ENCODE measurements around the gene PAK1IP1. TPM values are rescaled to one million over a fixed set of nuclear protein-coding genes. Genes with fewer than 3 reads are reported as not detected.

PAK1IP1 gene
- total RNA-seq, 1 donor from 2014 or later: 30.8 TPM

- Histone ChIP-seq H3K4me3 (ENCODE audit: low read depth, low read length) (no peak overlapping the region), H3K27me3 (ENCODE audit: control insufficient read depth, insufficient read depth, low read length) (no peaks in the 10 kb centered on the region), H3K36me3 (ENCODE audit: control insufficient read depth, insufficient read depth, low read length) (no peaks in the 10 kb centered on the region)
- DNase-seq (ENCODE audit: low read depth): no peak
- TF ChIP-seq CTCF (IDR thresholded peaks at IDR 0.05; ENCODE audit: insufficient read depth, low read length, poor library complexity, severe bottlenecking): no peak
Measured at GRCh38 chr6:10681795-10682194, 13.0 kb upstream of the PAK1IP1 start.

DNA sequence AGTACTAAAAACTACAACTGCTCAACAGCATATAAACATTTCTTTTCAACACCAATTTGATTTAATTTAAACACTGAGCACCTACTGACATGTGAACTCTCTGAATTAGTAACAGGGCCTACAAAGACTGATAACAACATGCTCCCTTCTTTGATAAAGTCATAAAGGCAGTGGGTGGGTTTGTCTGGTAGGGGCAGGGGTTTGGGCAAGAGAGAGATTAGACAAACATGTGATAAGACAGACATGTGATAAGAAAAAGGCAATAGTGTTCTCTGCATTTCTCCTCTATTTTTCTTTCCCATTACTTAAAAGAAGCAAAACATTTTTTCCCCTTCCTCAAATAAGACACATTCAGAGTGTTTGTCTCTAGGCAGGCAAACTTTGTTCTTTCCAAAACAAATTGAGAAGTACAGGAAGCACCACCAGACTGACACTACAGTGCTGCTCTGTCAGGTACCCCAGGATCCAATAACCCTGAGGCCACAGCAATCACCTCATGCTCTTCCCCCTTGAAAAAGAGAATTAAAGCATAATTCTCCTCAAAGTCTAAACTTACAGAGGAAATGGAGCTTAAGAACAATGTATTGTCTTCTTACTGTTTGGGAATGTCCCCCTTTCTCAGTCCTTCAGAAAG is 12.3 kb upstream of the PAK1IP1 start:
- H3K36me3 ChIP-seq (ENCODE audit: control insufficient read depth, insufficient read depth, low read length): no peaks in the 10 kb centered on the region
- H3K27me3 ChIP-seq (ENCODE audit: control insufficient read depth, insufficient read depth, low read length): no peaks in the 10 kb centered on the region
- TF ChIP-seq CTCF (IDR thresholded peaks at IDR 0.05; ENCODE audit: insufficient read depth, low read length, poor library complexity, severe bottlenecking): no peak
- no peak overlapping the region for H3K4me3 ChIP-seq (ENCODE audit: low read depth, low read length)
- no peak for DNase-seq (ENCODE audit: low read depth)

DNA sequence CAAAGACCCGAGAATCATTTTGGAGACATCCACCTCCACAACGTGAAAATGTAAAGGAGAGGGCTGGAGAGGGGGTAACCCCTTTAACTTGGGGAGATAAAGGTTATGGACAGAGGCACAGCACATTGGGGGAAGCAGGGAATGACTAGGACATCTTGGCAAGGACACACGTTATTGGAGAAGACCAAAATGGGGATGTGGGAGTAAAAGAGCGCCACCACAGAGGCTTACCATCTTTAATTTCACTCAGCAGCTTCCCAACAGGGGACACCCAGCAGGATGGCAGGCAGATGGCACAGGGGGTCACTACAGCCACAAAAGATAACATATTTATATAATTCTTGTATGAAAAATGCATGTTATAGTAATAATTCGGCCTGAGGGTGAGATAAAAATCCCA is 10.2 kb upstream of the PAK1IP1 start:
- Histone ChIP-seq H3K4me3 (ENCODE audit: low read depth, low read length) (no peak overlapping the region), H3K36me3 (ENCODE audit: control insufficient read depth, insufficient read depth, low read length) (no peaks in the 10 kb centered on the region), H3K27me3 (ENCODE audit: control insufficient read depth, insufficient read depth, low read length) (no peaks in the 10 kb centered on the region)
- no peak for TF ChIP-seq CTCF (IDR thresholded peaks at IDR 0.05; ENCODE audit: insufficient read depth, low read length, poor library complexity, severe bottlenecking)
- DNase-seq (ENCODE audit: low read depth): no peak

GRCh38 chr6:10685092-10685915 is 9.5 kb upstream of the PAK1IP1 start:
- no peak for DNase-seq (ENCODE audit: low read depth)
- no peaks in the 10 kb centered on the region for H3K36me3 ChIP-seq (ENCODE audit: control insufficient read depth, insufficient read depth, low read length)
- no peaks in the 10 kb centered on the region for H3K27me3 ChIP-seq (ENCODE audit: control insufficient read depth, insufficient read depth, low read length)
- no peak overlapping the region for H3K4me3 ChIP-seq (ENCODE audit: low read depth, low read length)
- no peak for TF ChIP-seq CTCF (IDR thresholded peaks at IDR 0.05; ENCODE audit: insufficient read depth, low read length, poor library complexity, severe bottlenecking)

DNA sequence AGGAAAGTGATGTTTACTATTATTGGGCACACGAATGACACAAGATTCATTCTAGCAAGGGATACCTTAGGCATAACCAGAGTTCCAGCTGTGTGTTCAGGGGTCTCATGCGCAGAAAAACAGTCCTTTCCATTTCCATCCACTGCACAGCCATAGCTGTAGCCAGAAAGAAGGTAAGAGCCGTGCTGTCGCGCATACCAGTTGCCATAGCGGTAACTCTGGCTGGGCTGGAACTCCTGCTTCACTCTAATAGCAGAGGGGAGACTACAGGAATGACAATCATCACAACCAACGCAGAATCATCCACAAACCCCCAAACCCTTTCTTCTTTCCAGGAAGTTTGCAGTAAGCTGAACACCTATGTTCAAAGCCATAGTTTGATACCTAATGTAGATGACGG is 7.9 kb upstream of the PAK1IP1 start:
- Histone ChIP-seq H3K4me3 (ENCODE audit: low read depth, low read length) (no peak overlapping the region), H3K27me3 (ENCODE audit: control insufficient read depth, insufficient read depth, low read length) (no peaks in the 10 kb centered on the region), H3K36me3 (ENCODE audit: control insufficient read depth, insufficient read depth, low read length) (no peaks in the 10 kb centered on the region)
- no peak for DNase-seq (ENCODE audit: low read depth)
- TF ChIP-seq CTCF (IDR thresholded peaks at IDR 0.05; ENCODE audit: insufficient read depth, low read length, poor library complexity, severe bottlenecking): no peak

Data from kidney epithelial cell (primary cell).